Measurements from ENCODE around the gene ARPC5L.

- no peak for TF ChIP-seq CTCF (IDR thresholded peaks at IDR 0.05)
- TF ChIP-seq POLR2A (IDR thresholded peaks at IDR 0.05), result no peak
Measured at GRCh38 chr9:124908098-124908497, 46.2 kb downstream of the ARPC5L start.

Data from thyroid gland (tissue), 4 donors.